Esophagus muscularis mucosa (tissue), 4 donors: ENCODE measurements around the gene FRMD4A. TPM values are rescaled to one million over a fixed set of nuclear protein-coding genes. Genes with fewer than 3 reads are reported as not detected.

Experiments
- DNase-seq: peaks from one replicate; pipeline ENCODE4 v3.0.0-alpha.2; 2017; ENCODE audit errors: extremely low spot score
- H3K27ac ChIP-seq, 4 donors: fragments of 200-600 bp; sonication (generic); replicated peaks in 1 of 4; 1 replicate in 3 of 4; 2 replicates in 1 of 4; pipeline ENCODE4 v1.5.1; 2016 to 2019; ENCODE audit warnings: mild to moderate bottlenecking in 1 of 4
- H3K27me3 ChIP-seq, 4 donors: fragments of 200-600 bp; sonication (generic); one replicate each; pipeline versions ENCODE4 v1.5.1 to v1.6.0; 2016 to 2019
- H3K36me3 ChIP-seq, 4 donors: fragments of 200-600 bp; sonication (generic); one replicate each; pipeline ENCODE4 v1.5.1; 2016 to 2019
- H3K4me1 ChIP-seq, 4 donors: fragments of 200-600 bp; sonication (generic); one replicate each; pipeline ENCODE4 v1.5.1; 2016 to 2019
- H3K4me3 ChIP-seq, 4 donors: fragments of 200-600 bp; sonication (generic); 1 replicate in 2 of 4; 2 replicates in 2 of 4; pipeline ENCODE4 v1.5.1; 2016 to 2019; ENCODE audit warnings: mild to moderate bottlenecking in 4 of 4, moderate library complexity in 1 of 4
- H3K9me3 ChIP-seq, 4 donors: fragments of 200-600 bp; sonication (generic); 1 replicate in 3 of 4; 2 replicates in 1 of 4; pipeline ENCODE4 v1.5.1; 2016 to 2019
- CTCF ChIP-seq, 3 experiments: fragments of 200-600 bp in 2 of 3; fragments of 450-650 bp in 1 of 3; sonication (generic) in 2 of 3; IDR thresholded peaks; one replicate each; pipeline ENCODE4 v1.5.1; 2017 to 2019; ENCODE audit warnings: antibody characterized with exemption in 3 of 3, mild to moderate bottlenecking in 2 of 3, moderate library complexity in 1 of 3
- EP300 ChIP-seq: sonication (generic); formaldehyde crosslinking; IDR thresholded peaks from one replicate; pipeline ENCODE4 v1.6.1; 2017; ENCODE audit warnings: antibody characterized with exemption
- POLR2A ChIP-seq: fragments of 450-650 bp; IDR thresholded peaks from one replicate; pipeline ENCODE4 v1.6.1; 2017; ENCODE audit warnings: antibody characterized with exemption, moderate library complexity, mild to moderate bottlenecking, low read depth
- POLR2AphosphoS5 ChIP-seq, 2 donors: sonication (generic); formaldehyde crosslinking; IDR thresholded peaks; one replicate each; pipeline ENCODE4 v1.6.1; 2017; ENCODE audit warnings: antibody characterized with exemption in 2 of 2
- WGBS: methylation state at CpG from one replicate; pipeline ENCODE4 v1.1.5; 2018; 5-methylcytosine and 5-hydroxymethylcytosine counted together
- intact Hi-C: fragments of 100-400 bp; cut with DNase I; formaldehyde crosslinking; loops from one replicate; pipeline ENCODE4 v1.15.1; 2023
- total RNA-seq, 4 donors: library from RNA; depleted of rRNA; stranded (reverse); fragments of >200 nt; gene quantifications; one replicate each; pipeline versions ENCODE4 v1.1.0 to v1.2.1, GENCODE V29; 2016

The FRMD4A gene
- total RNA-seq, 4 donors from 2014 or later = 17.0 to 28.8 (median 21.8) TPM

- Histone ChIP-seq H3K4me1 (peaks cover 13 to 74% (median 41%) of the 10 kb centered on the region in 4 donors), H3K27me3 (no peaks in the 10 kb centered on the region), H3K27ac (peak overlapping the region; percentile 78 to 86 (median 84)), H3K36me3 (peaks cover 0 to 18% (median 10%) of the 10 kb centered on the region in 4 donors), H3K9me3 (no peaks in the 10 kb centered on the region), H3K4me3 (no peak overlapping the region)
- WGBS = 89% methylated on average over 6 of the region's 6 CpGs
- no peak for DNase-seq
- intact Hi-C loops = no loop called here
- TF ChIP-seq EP300 (no peak), CTCF (IDR thresholded peaks at IDR 0.05) (no peak), POLR2A (no peak), POLR2AphosphoS5 (IDR thresholded peaks at IDR 0.05) (no peak)
These were observed 699.1 kb downstream of the FRMD4A start for GRCh38 chr10:13631594-13631993.

GRCh38 chr10:13630231-13630630, 700.5 kb downstream of the FRMD4A start:
- H3K36me3 ChIP-seq = peaks cover 0 to 25% (median 11%) of the 10 kb centered on the region in 4 donors
- no peak for TF ChIP-seq CTCF (IDR thresholded peaks at IDR 0.05)
- no peak for TF ChIP-seq POLR2AphosphoS5 (IDR thresholded peaks at IDR 0.05)
- TF ChIP-seq EP300 = no peak
- no peak for TF ChIP-seq POLR2A
- no peak overlapping the region for H3K4me3 ChIP-seq
- no peaks in the 10 kb centered on the region for H3K9me3 ChIP-seq
- intact Hi-C loops = no loop called here
- H3K27me3 ChIP-seq = no peaks in the 10 kb centered on the region
- no peak for DNase-seq
- H3K4me1 ChIP-seq = peaks cover 13 to 66% (median 41%) of the 10 kb centered on the region in 4 donors
- peak overlapping the region in 1 of 4 donors; percentile 57 for H3K27ac ChIP-seq

- Histone ChIP-seq H3K36me3 (peaks cover 5 to 31% (median 16%) of the 10 kb centered on the region in 4 donors), H3K27me3 (no peaks in the 10 kb centered on the region), H3K27ac (peak overlapping the region in 3 of 4 donors; percentile 38 to 65 (median 57)), H3K4me1 (peaks cover 7 to 55% (median 37%) of the 10 kb centered on the region in 4 donors), H3K9me3 (no peaks in the 10 kb centered on the region), H3K4me3 (no peak overlapping the region)
- no peak for TF ChIP-seq CTCF (IDR thresholded peaks at IDR 0.05)
- TF ChIP-seq EP300 = no peak
- TF ChIP-seq POLR2A = no peak
- TF ChIP-seq POLR2AphosphoS5 (IDR thresholded peaks at IDR 0.05) = peak in 1 of 2 donors; percentile 18
- intact Hi-C loops = no loop called here
- no peak for DNase-seq
- WGBS = 40% methylated on average over 2 of the region's 2 CpGs
These were observed 701.6 kb downstream of the FRMD4A start for GRCh38 chr10:13629116-13629515.

- no peaks in the 10 kb centered on the region for H3K9me3 ChIP-seq
- 47% methylated on average over 7 of the region's 7 CpGs for WGBS
- intact Hi-C loops = no loop called here
- peaks cover 5 to 33% (median 17%) of the 10 kb centered on the region in 4 donors for H3K36me3 ChIP-seq
- DNase-seq = no peak
- no peak overlapping the region for H3K4me3 ChIP-seq
- H3K4me1 ChIP-seq = peaks cover 3 to 51% (median 34%) of the 10 kb centered on the region in 4 donors
- TF ChIP-seq POLR2A = no peak
- no peak for TF ChIP-seq EP300
- TF ChIP-seq CTCF (IDR thresholded peaks at IDR 0.05) = no peak
- no peak for TF ChIP-seq POLR2AphosphoS5 (IDR thresholded peaks at IDR 0.05)
- no peaks in the 10 kb centered on the region for H3K27me3 ChIP-seq
- peak overlapping the region in 3 of 4 donors; percentile 38 to 65 (median 57) for H3K27ac ChIP-seq
These were observed 702.1 kb downstream of the FRMD4A start for GRCh38 chr10:13628661-13629060.
